ENCODE data around the gene ATP7A. TPM values are rescaled to one million over a fixed set of nuclear protein-coding genes. Genes with fewer than 3 reads are reported as not detected.
A peak's percentile ranks its signal among the peaks of the same experiment; 100 is the strongest.

Gene ATP7A
- total RNA-seq, 4 donors from 2014 or later, result 1.1 to 13.8 (median 6.3) TPM

- WGBS, 2 donors (ENCODE audit: low coverage in 1 of 2), result 53% methylated on average over 49 of the region's 49 CpGs; no CpG with 5 or more reads in 1 of the 2 donors
- peak within 1 kb of the TSS; percentile 82 to 98 (median 95) for H3K27ac ChIP-seq
- no peaks in the 10 kb centered on the region for H3K9me3 ChIP-seq
- H3K36me3 ChIP-seq, result no peaks in the 10 kb centered on the region
- H3K4me3 ChIP-seq, result peak within 1 kb of the TSS; percentile 40 to 86 (median 59)
- peaks cover 0 to 15% (median 4%) of the 10 kb centered on the region in 4 donors for H3K4me1 ChIP-seq
- TF ChIP-seq, protein P1, sequence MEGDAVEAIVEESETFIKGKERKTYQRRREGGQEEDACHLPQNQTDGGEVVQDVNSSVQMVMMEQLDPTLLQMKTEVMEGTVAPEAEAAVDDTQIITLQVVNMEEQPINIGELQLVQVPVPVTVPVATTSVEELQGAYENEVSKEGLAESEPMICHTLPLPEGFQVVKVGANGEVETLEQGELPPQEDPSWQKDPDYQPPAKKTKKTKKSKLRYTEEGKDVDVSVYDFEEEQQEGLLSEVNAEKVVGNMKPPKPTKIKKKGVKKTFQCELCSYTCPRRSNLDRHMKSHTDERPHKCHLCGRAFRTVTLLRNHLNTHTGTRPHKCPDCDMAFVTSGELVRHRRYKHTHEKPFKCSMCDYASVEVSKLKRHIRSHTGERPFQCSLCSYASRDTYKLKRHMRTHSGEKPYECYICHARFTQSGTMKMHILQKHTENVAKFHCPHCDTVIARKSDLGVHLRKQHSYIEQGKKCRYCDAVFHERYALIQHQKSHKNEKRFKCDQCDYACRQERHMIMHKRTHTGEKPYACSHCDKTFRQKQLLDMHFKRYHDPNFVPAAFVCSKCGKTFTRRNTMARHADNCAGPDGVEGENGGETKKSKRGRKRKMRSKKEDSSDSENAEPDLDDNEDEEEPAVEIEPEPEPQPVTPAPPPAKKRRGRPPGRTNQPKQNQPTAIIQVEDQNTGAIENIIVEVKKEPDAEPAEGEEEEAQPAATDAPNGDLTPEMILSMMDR (IDR thresholded peaks at IDR 0.05), result no peak
- TF ChIP-seq EP300 (IDR thresholded peaks at IDR 0.05; ENCODE audit: low read depth) (no peak), POLR2A (IDR thresholded peaks at IDR 0.05) (peak; percentile 97), POLR2AphosphoS5 (IDR thresholded peaks at IDR 0.05) (peak; percentile 94 to 98 (median 98))
- H3K27me3 ChIP-seq, result no peaks in the 10 kb centered on the region
- intact Hi-C loops (cut with DNase I; ENCODE audit: low total_unique reads), result no loop called here
- in situ Hi-C loops (cut with MboI; ENCODE audit: low pct_ligation_motif_present in 1 of 4, low pct_unique_long_range_greater_than_20kb in 1 of 4, low sequenced_read_pairs in 3 of 4), result loop anchor here in 1 of 4 donors (10.0 to 25.0 kb wide), 2 partner anchors 110 to 258 kb away; partner anchors contain the start of gene ATRX
- peak; percentile 93 for DNase-seq
Measured at GRCh38 chrX:77894921-77895886, 15.3 kb upstream of the ATP7A start, which contains the start of gene MAGT1. Gene MAGT1, minus strand, starts transcription at chrX:77895435. Its CDS starts 25 bp downstream, at chrX:77895410.

DNA sequence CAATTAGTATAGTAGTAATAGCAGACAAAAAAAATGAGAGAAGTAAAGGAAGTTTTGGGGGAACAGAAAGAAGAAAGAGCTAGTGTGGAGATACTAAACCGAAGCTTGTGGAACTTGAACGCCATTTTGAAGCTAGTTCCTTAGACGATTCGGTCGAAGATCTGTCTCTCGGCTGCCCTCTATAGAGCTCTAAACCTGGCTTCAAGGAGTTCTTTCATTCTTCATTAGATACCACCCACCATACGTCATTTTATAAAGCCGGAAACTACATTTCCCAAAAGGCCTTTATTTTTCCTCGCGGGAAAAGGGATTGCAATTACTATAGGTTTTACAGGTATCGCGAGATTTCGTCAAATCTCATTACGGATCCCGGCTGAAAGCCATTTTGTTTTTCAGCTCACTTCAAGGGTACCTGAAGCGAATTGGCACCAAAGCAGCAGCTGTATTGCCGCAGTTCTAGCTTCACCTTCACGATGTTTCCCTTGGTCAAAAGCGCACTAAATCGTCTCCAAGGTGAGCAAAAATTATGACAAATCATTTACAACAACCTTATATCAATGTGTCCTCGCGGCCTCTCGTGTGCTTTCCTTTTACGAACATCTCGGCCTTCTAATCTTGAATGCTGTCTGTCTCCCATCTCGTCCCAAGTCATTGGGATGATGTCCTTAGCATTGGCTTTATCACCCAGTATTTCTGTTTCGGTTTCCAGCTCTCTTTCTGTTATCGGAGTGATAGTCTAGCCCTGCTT, 11.2 kb upstream of the ATP7A start, which contains the start of gene COX7B:
COX7B (plus strand) TSS at position 388 of the 748 bp plus-strand sequence; CDS start at position 474, 86 bp downstream.
- 6 to 48% methylated on average over 7 to 28 of the region's 28 CpGs for WGBS, 2 donors (ENCODE audit: low coverage in 1 of 2)
- Histone ChIP-seq H3K27ac (peak within 1 kb of the TSS; percentile 81 to 93 (median 92)), H3K4me1 (peaks cover 0 to 18% (median 6%) of the 10 kb centered on the region in 4 donors), H3K27me3 (no peaks in the 10 kb centered on the region), H3K36me3 (no peaks in the 10 kb centered on the region), H3K9me3 (no peaks in the 10 kb centered on the region), H3K4me3 (peak within 1 kb of the TSS; percentile 44 to 71 (median 52))
- peak; percentile 90 for TF ChIP-seq POLR2A (IDR thresholded peaks at IDR 0.05)
- TF ChIP-seq EP300 (IDR thresholded peaks at IDR 0.05; ENCODE audit: low read depth), result no peak
- peak; percentile 84 to 94 (median 93) for TF ChIP-seq POLR2AphosphoS5 (IDR thresholded peaks at IDR 0.05)
- TF ChIP-seq, protein P1 (IDR thresholded peaks at IDR 0.05), result peak in 4 of 5 experiments; percentile 16 to 30 (median 27)
- intact Hi-C loops (cut with DNase I; ENCODE audit: low total_unique reads), result no loop called here
- in situ Hi-C loops (cut with MboI; ENCODE audit: low pct_ligation_motif_present in 1 of 4, low pct_unique_long_range_greater_than_20kb in 1 of 4, low sequenced_read_pairs in 3 of 4), result loop anchor here in 1 of 4 donors (10.0 to 25.0 kb wide), 2 partner anchors 114 to 262 kb away; partner anchors contain the start of gene ATRX
- DNase-seq, result peak; percentile 75

GRCh38 chrX:77900688-77901087, 9.8 kb upstream of the ATP7A start:
- H3K27ac ChIP-seq, result peak overlapping the region; percentile 81 to 93 (median 92)
- no peaks in the 10 kb centered on the region for H3K36me3 ChIP-seq
- no peaks in the 10 kb centered on the region for H3K9me3 ChIP-seq
- no peak for DNase-seq
- peaks cover 0 to 18% (median 5%) of the 10 kb centered on the region in 4 donors for H3K4me1 ChIP-seq
- H3K4me3 ChIP-seq, result peak overlapping the region; percentile 4 to 71 (median 52)
- H3K27me3 ChIP-seq, result no peaks in the 10 kb centered on the region
- 33% methylated on average over 1 of the region's 1 CpG; no CpG with 5 or more reads in 1 of the 2 donors for WGBS, 2 donors (ENCODE audit: low coverage in 1 of 2)
- in situ Hi-C loops (cut with MboI; ENCODE audit: low pct_ligation_motif_present in 1 of 4, low pct_unique_long_range_greater_than_20kb in 1 of 4, low sequenced_read_pairs in 3 of 4), result loop anchor here in 1 of 4 donors (25.0 kb wide), 1 partner anchor 212 kb away; the partner anchor contains the start of gene PGK1
- intact Hi-C loops (cut with DNase I; ENCODE audit: low total_unique reads), result no loop called here
- TF ChIP-seq, protein P1 (IDR thresholded peaks at IDR 0.05), result no peak
- no peak for TF ChIP-seq POLR2A (IDR thresholded peaks at IDR 0.05)
- no peak for TF ChIP-seq POLR2AphosphoS5 (IDR thresholded peaks at IDR 0.05)
- no peak for TF ChIP-seq EP300 (IDR thresholded peaks at IDR 0.05; ENCODE audit: low read depth)

Data from transverse colon (tissue), 4 donors.